Esophagus muscularis mucosa (tissue), 4 donors: Measurements from ENCODE around the gene C1S. TPM values are rescaled to one million over a fixed set of nuclear protein-coding genes. Genes with fewer than 3 reads are reported as not detected.
"Not testable (repeated sequence)": the region's sequence is repeated elsewhere in the genome, so short reads cannot be mapped to it uniquely, and the experiment has no call there.

ENCODE experiments used
- DNase-seq: peaks from one replicate; pipeline ENCODE4 v3.0.0-alpha.2; 2017; ENCODE audit errors: extremely low spot score
- H3K27ac ChIP-seq, 4 donors: fragments of 200-600 bp; sonication (generic); replicated peaks in 1 of 4; 1 replicate in 3 of 4; 2 replicates in 1 of 4; pipeline ENCODE4 v1.5.1; 2016 to 2019; ENCODE audit warnings: mild to moderate bottlenecking in 1 of 4
- H3K27me3 ChIP-seq, 4 donors: fragments of 200-600 bp; sonication (generic); one replicate each; pipeline versions ENCODE4 v1.5.1 to v1.6.0; 2016 to 2019
- H3K36me3 ChIP-seq, 4 donors: fragments of 200-600 bp; sonication (generic); one replicate each; pipeline ENCODE4 v1.5.1; 2016 to 2019
- H3K4me1 ChIP-seq, 4 donors: fragments of 200-600 bp; sonication (generic); one replicate each; pipeline ENCODE4 v1.5.1; 2016 to 2019
- H3K4me3 ChIP-seq, 4 donors: fragments of 200-600 bp; sonication (generic); 1 replicate in 2 of 4; 2 replicates in 2 of 4; pipeline ENCODE4 v1.5.1; 2016 to 2019; ENCODE audit warnings: mild to moderate bottlenecking in 4 of 4, moderate library complexity in 1 of 4
- H3K9me3 ChIP-seq, 4 donors: fragments of 200-600 bp; sonication (generic); 1 replicate in 3 of 4; 2 replicates in 1 of 4; pipeline ENCODE4 v1.5.1; 2016 to 2019
- CTCF ChIP-seq, 3 experiments: fragments of 200-600 bp in 2 of 3; fragments of 450-650 bp in 1 of 3; sonication (generic) in 2 of 3; IDR thresholded peaks; one replicate each; pipeline ENCODE4 v1.5.1; 2017 to 2019; ENCODE audit warnings: antibody characterized with exemption in 3 of 3, mild to moderate bottlenecking in 2 of 3, moderate library complexity in 1 of 3
- EP300 ChIP-seq: sonication (generic); formaldehyde crosslinking; IDR thresholded peaks from one replicate; pipeline ENCODE4 v1.6.1; 2017; ENCODE audit warnings: antibody characterized with exemption
- POLR2A ChIP-seq: fragments of 450-650 bp; IDR thresholded peaks from one replicate; pipeline ENCODE4 v1.6.1; 2017; ENCODE audit warnings: antibody characterized with exemption, moderate library complexity, mild to moderate bottlenecking, low read depth
- POLR2AphosphoS5 ChIP-seq, 2 donors: sonication (generic); formaldehyde crosslinking; IDR thresholded peaks; one replicate each; pipeline ENCODE4 v1.6.1; 2017; ENCODE audit warnings: antibody characterized with exemption in 2 of 2
- WGBS: methylation state at CpG from one replicate; pipeline ENCODE4 v1.1.5; 2018; 5-methylcytosine and 5-hydroxymethylcytosine counted together
- intact Hi-C: fragments of 100-400 bp; cut with DNase I; formaldehyde crosslinking; loops from one replicate; pipeline ENCODE4 v1.15.1; 2023
- total RNA-seq, 4 donors: library from RNA; depleted of rRNA; stranded (reverse); fragments of >200 nt; gene quantifications; one replicate each; pipeline versions ENCODE4 v1.1.0 to v1.2.1, GENCODE V29; 2016

Gene C1S
- total RNA-seq, 4 donors from 2014 or later, result 454 to 549 (median 512) TPM

GRCh38 chr12:7045913-7046312 lies 14.6 kb upstream of the C1S start:
- TF ChIP-seq POLR2AphosphoS5 (IDR thresholded peaks at IDR 0.05) (no peak), CTCF (IDR thresholded peaks at IDR 0.05) (no peak)
- Histone ChIP-seq H3K4me3 (no peak overlapping the region), H3K4me1 (peaks cover 0 to 8% (median 1%) of the 10 kb centered on the region in 4 donors), H3K9me3 (no peaks in the 10 kb centered on the region), H3K36me3 (no peaks in the 10 kb centered on the region), H3K27me3 (no peaks in the 10 kb centered on the region), H3K27ac (no peak overlapping the region)
- no peak for DNase-seq
- WGBS, result 92% methylated on average over 9 of the region's 9 CpGs
- intact Hi-C loops, result no loop called here

- no peak for DNase-seq
- intact Hi-C loops, result no loop called here
- TF ChIP-seq EP300, result no peak
- TF ChIP-seq POLR2AphosphoS5 (IDR thresholded peaks at IDR 0.05), result no peak
- TF ChIP-seq POLR2A, result no peak
- TF ChIP-seq CTCF (IDR thresholded peaks at IDR 0.05), result no peak
- Histone ChIP-seq H3K4me1 (peaks cover 0 to 8% (median 1%) of the 10 kb centered on the region in 4 donors), H3K36me3 (no peaks in the 10 kb centered on the region), H3K27me3 (no peaks in the 10 kb centered on the region), H3K4me3 (no peak overlapping the region), H3K9me3 (no peaks in the 10 kb centered on the region), H3K27ac (no peak overlapping the region)
- WGBS, result 84% methylated on average over 4 of the region's 5 CpGs
Measured at GRCh38 chr12:7046383-7047105, 14.0 kb upstream of the C1S start.

GRCh38 chr12:7047306-7047705 lies 13.2 kb upstream of the C1S start:
- WGBS, result 47% methylated on average over 5 of the region's 5 CpGs

GRCh38 chr12:7049445-7049951 lies 11.0 kb upstream of the C1S start:
- H3K4me3 ChIP-seq, intact Hi-C loops, H3K27me3 ChIP-seq, H3K9me3 ChIP-seq, H3K4me1 ChIP-seq, H3K27ac ChIP-seq, H3K36me3 ChIP-seq, DNase-seq: not testable (repeated sequence)
- WGBS, result 88% methylated on average over 10 of the region's 10 CpGs

More at GRCh38 chr12:7047306-7047705, 13.2 kb upstream of the C1S start:
- no peaks in the 10 kb centered on the region for H3K36me3 ChIP-seq
- TF ChIP-seq CTCF (IDR thresholded peaks at IDR 0.05) (no peak), EP300 (no peak), POLR2AphosphoS5 (IDR thresholded peaks at IDR 0.05) (no peak), POLR2A (no peak)
- peaks cover 0 to 8% (median 1%) of the 10 kb centered on the region in 4 donors for H3K4me1 ChIP-seq
- no peaks in the 10 kb centered on the region for H3K9me3 ChIP-seq
- intact Hi-C loops, result no loop called here
- H3K27me3 ChIP-seq, result no peaks in the 10 kb centered on the region
- no peak overlapping the region for H3K27ac ChIP-seq
- H3K4me3 ChIP-seq, result no peak overlapping the region
- DNase-seq, result no peak

- H3K9me3 ChIP-seq, H3K4me3 ChIP-seq, H3K36me3 ChIP-seq, intact Hi-C loops, H3K27me3 ChIP-seq, H3K4me1 ChIP-seq, DNase-seq, H3K27ac ChIP-seq: not testable (repeated sequence)
- WGBS, result 92% methylated on average over 3 of the region's 3 CpGs
Measured at GRCh38 chr12:7049973-7050372, 10.5 kb upstream of the C1S start.

- no peak overlapping the region for H3K4me3 ChIP-seq
- no peak overlapping the region for H3K27ac ChIP-seq
- H3K4me1 ChIP-seq, result peaks cover 4 to 24% (median 15%) of the 10 kb centered on the region in 4 donors
- no peaks in the 10 kb centered on the region for H3K9me3 ChIP-seq
- no peaks in the 10 kb centered on the region for H3K36me3 ChIP-seq
- TF ChIP-seq CTCF (IDR thresholded peaks at IDR 0.05) (no peak), POLR2AphosphoS5 (IDR thresholded peaks at IDR 0.05) (no peak), EP300 (no peak), POLR2A (no peak)
- DNase-seq, result no peak
- intact Hi-C loops, result no loop called here
- H3K27me3 ChIP-seq, result no peaks in the 10 kb centered on the region
- 90% methylated on average over 4 of the region's 4 CpGs for WGBS
Measured at GRCh38 chr12:7054925-7055324, 5.6 kb upstream of the C1S start.

- H3K4me1 ChIP-seq, result peaks cover 12 to 32% (median 22%) of the 10 kb centered on the region in 4 donors
- 100% methylated on average over 2 of the region's 2 CpGs for WGBS
- H3K27ac ChIP-seq, DNase-seq, intact Hi-C loops, H3K4me3 ChIP-seq, H3K36me3 ChIP-seq, H3K27me3 ChIP-seq, H3K9me3 ChIP-seq: not testable (repeated sequence)
Measured at GRCh38 chr12:7055736-7056135, 4.8 kb upstream of the C1S start.
